Measurements from ENCODE around the gene ZNF148. TPM values are rescaled to one million over a fixed set of nuclear protein-coding genes. Genes with fewer than 3 reads are reported as not detected.

ZNF148 gene
- total RNA-seq, 1 experiment from 2014 or later, result 24.8 TPM

- Histone ChIP-seq H3K23me2 (ENCODE audit: insufficient read length, low read depth, low read length, poor library complexity, severe bottlenecking) (no peaks in the 10 kb centered on the region), H3K23ac (ENCODE audit: insufficient read length, low read depth, low read length) (no peak overlapping the region), H2AFZ (ENCODE audit: low read length) (no peak overlapping the region), H3K56ac (ENCODE audit: insufficient read length, low read depth, low read length) (no peak overlapping the region), H4K91ac (ENCODE audit: insufficient read length, low read depth, low read length) (no peak overlapping the region), H2AK5ac (ENCODE audit: insufficient read length, low read length) (no peak overlapping the region), H3T11ph (ENCODE audit: low read length) (no peak overlapping the region), H3K4me2 (ENCODE audit: insufficient read depth, insufficient read length, low read length) (no peak overlapping the region), H2BK120ac (ENCODE audit: low read depth, low read length, poor library complexity, severe bottlenecking) (no peak overlapping the region), H3K27ac (ENCODE audit: insufficient read length, low read depth, low read length) (no peak overlapping the region), H4K5ac (ENCODE audit: insufficient read length, low read depth, low read length) (no peak overlapping the region), H2BK20ac (ENCODE audit: low read depth, low read length, poor library complexity, severe bottlenecking) (no peak overlapping the region), H2BK5ac (ENCODE audit: insufficient read length, low read length) (no peak overlapping the region), H3K14ac (ENCODE audit: insufficient read depth, low read length) (no peak overlapping the region), H3K4me1 (ENCODE audit: insufficient read depth, low read length) (peaks cover 14% of the 10 kb centered on the region), H2BK15ac (ENCODE audit: low read depth, low read length) (no peak overlapping the region), H3K79me1 (ENCODE audit: insufficient read depth, low read depth, low read length, poor library complexity, severe bottlenecking) (no peaks in the 10 kb centered on the region), H3K27me3 (ENCODE audit: insufficient read depth, low read length) (no peaks in the 10 kb centered on the region), H3K9ac (ENCODE audit: extremely low read depth, insufficient read length, low read length) (no peak overlapping the region), H4K8ac (replicated peaks; ENCODE audit: insufficient read length, low read depth, low read length) (no peak overlapping the region), H3K79me2 (ENCODE audit: insufficient read depth, low read length) (no peaks in the 10 kb centered on the region), H4K20me1 (ENCODE audit: control insufficient read depth, insufficient read depth, insufficient read length) (no peaks in the 10 kb centered on the region), H2BK12ac (ENCODE audit: insufficient read length, low read depth, low read length) (no peak overlapping the region), H3K9me3 (ENCODE audit: control insufficient read depth, low read depth, low read length) (no peaks in the 10 kb centered on the region), H3K4ac (ENCODE audit: low read depth, low read length) (no peak overlapping the region), H3K18ac (ENCODE audit: insufficient read length, low read depth, low read length) (no peak overlapping the region)
- Mint-ChIP-seq H3K27ac (no peak overlapping the region), H3K36me3 (ENCODE audit: insufficient read depth in 1 of 3, low read depth in 3 of 3) (peaks cover 17 to 21% (median 19%) of the 10 kb centered on the region in 3 experiments), H3K9me3 (peaks cover 0 to 3% of the 10 kb centered on the region in 2 experiments; a peak in 2 of 5 replicates), H3K4me1 (peaks cover 55% of the 10 kb centered on the region in 2 experiments), H3K27me3 (ENCODE audit: low read depth) (no peaks in the 10 kb centered on the region), H3K4me3 (no peak overlapping the region)
- DNase-seq, result no peak
- WGBS (ENCODE audit: extremely low coverage, insufficient read length, low lambda C conversion rate), result no CpG with 5 or more reads among the region's 2 CpGs
- no peak for TF ChIP-seq CTCF (conservative IDR thresholded peaks at IDR 0.05)
Measured at GRCh38 chr3:125188955-125189354, 186.2 kb downstream of the ZNF148 start.

Data from H9 (cell line).